ENCODE measurements around the gene EFCAB6. TPM values are rescaled to one million over a fixed set of nuclear protein-coding genes. Genes with fewer than 3 reads are reported as not detected.

The EFCAB6 gene
- total RNA-seq, 2 donors from 2014 or later, result 2.2 to 2.5 TPM

GRCh38 chr22:43488937-43489336, 323.2 kb downstream of the EFCAB6 start:
- H3K27me3 ChIP-seq (replicated peaks; ENCODE audit: insufficient read depth), result no peaks in the 10 kb centered on the region
- H3K9me3 ChIP-seq, result no peaks in the 10 kb centered on the region
- no peaks in the 10 kb centered on the region for H3K36me3 ChIP-seq
- no peak for TF ChIP-seq CTCF (IDR thresholded peaks at IDR 0.05)
- no peak overlapping the region for H3K27ac ChIP-seq
- H3K4me1 ChIP-seq (ENCODE audit: control insufficient read depth in 1 of 2, low read depth in 2 of 2), result no peaks in the 10 kb centered on the region
- H3K4me3 ChIP-seq, result no peak overlapping the region
- no peak for DNase-seq (ENCODE audit: low spot score)
- no peak for ATAC-seq (ENCODE audit: insufficient number of reproducible peaks, low FRiP score, low read depth)

GRCh38 chr22:43488031-43488866, 323.9 kb downstream of the EFCAB6 start:
- no peak for TF ChIP-seq CTCF (IDR thresholded peaks at IDR 0.05)
- no peak for ATAC-seq (ENCODE audit: insufficient number of reproducible peaks, low FRiP score, low read depth)
- no peak for DNase-seq (ENCODE audit: low spot score)
- no peaks in the 10 kb centered on the region for H3K36me3 ChIP-seq
- H3K27me3 ChIP-seq (replicated peaks; ENCODE audit: insufficient read depth), result no peaks in the 10 kb centered on the region
- no peak overlapping the region for H3K27ac ChIP-seq
- H3K4me3 ChIP-seq, result no peak overlapping the region
- no peaks in the 10 kb centered on the region for H3K9me3 ChIP-seq
- H3K4me1 ChIP-seq (ENCODE audit: control insufficient read depth in 1 of 2, low read depth in 2 of 2), result no peaks in the 10 kb centered on the region

GRCh38 chr22:43487311-43488030, 324.6 kb downstream of the EFCAB6 start:
- H3K4me3 ChIP-seq, result no peak overlapping the region
- no peaks in the 10 kb centered on the region for H3K4me1 ChIP-seq (ENCODE audit: control insufficient read depth in 1 of 2, low read depth in 2 of 2)
- no peaks in the 10 kb centered on the region for H3K27me3 ChIP-seq (replicated peaks; ENCODE audit: insufficient read depth)
- no peaks in the 10 kb centered on the region for H3K36me3 ChIP-seq
- TF ChIP-seq CTCF (IDR thresholded peaks at IDR 0.05), result no peak
- DNase-seq (ENCODE audit: low spot score) (no peak), ATAC-seq (ENCODE audit: insufficient number of reproducible peaks, low FRiP score, low read depth) (no peak)
- H3K27ac ChIP-seq, result no peak overlapping the region
- no peaks in the 10 kb centered on the region for H3K9me3 ChIP-seq

GRCh38 chr22:43485502-43486089, 326.5 kb downstream of the EFCAB6 start:
- H3K4me1 ChIP-seq (ENCODE audit: control insufficient read depth in 1 of 2, low read depth in 2 of 2), result no peaks in the 10 kb centered on the region
- no peak for TF ChIP-seq CTCF (IDR thresholded peaks at IDR 0.05)
- no peak overlapping the region for H3K27ac ChIP-seq
- no peak for DNase-seq (ENCODE audit: low spot score)
- no peaks in the 10 kb centered on the region for H3K36me3 ChIP-seq
- no peaks in the 10 kb centered on the region for H3K27me3 ChIP-seq (replicated peaks; ENCODE audit: insufficient read depth)
- H3K9me3 ChIP-seq, result no peaks in the 10 kb centered on the region
- no peak for ATAC-seq (ENCODE audit: insufficient number of reproducible peaks, low FRiP score, low read depth)
- no peak overlapping the region for H3K4me3 ChIP-seq

GRCh38 chr22:43484227-43484626, 327.9 kb downstream of the EFCAB6 start:
- ATAC-seq (ENCODE audit: insufficient number of reproducible peaks, low FRiP score, low read depth) (no peak), DNase-seq (ENCODE audit: low spot score) (no peak)
- Histone ChIP-seq H3K36me3 (no peaks in the 10 kb centered on the region), H3K4me3 (no peak overlapping the region), H3K9me3 (no peaks in the 10 kb centered on the region), H3K4me1 (ENCODE audit: control insufficient read depth in 1 of 2, low read depth in 2 of 2) (no peaks in the 10 kb centered on the region), H3K27me3 (replicated peaks; ENCODE audit: insufficient read depth) (no peaks in the 10 kb centered on the region), H3K27ac (no peak overlapping the region)
- TF ChIP-seq CTCF (IDR thresholded peaks at IDR 0.05), result no peak
